ENCODE results near the gene DNAJC18.

The DNAJC18 gene

GRCh38 chr5:139458580-139459407 is 19.5 kb upstream of the DNAJC18 start:
- no peak overlapping the region for H3K4me3 ChIP-seq (ENCODE audit: low read depth in 1 of 2, low read length in 2 of 2)
- H3K27ac ChIP-seq (ENCODE audit: low read depth, low read length), result no peak overlapping the region
- H3K36me3 ChIP-seq (ENCODE audit: insufficient read depth, low read length), result no peaks in the 10 kb centered on the region

GRCh38 chr5:139457653-139458306 is 18.5 kb upstream of the DNAJC18 start:
- Histone ChIP-seq H3K9me3 (ENCODE audit: low read length) (no peaks in the 10 kb centered on the region), H3K36me3 (ENCODE audit: insufficient read depth, low read length) (no peaks in the 10 kb centered on the region), H3K4me3 (ENCODE audit: low read depth in 1 of 2, low read length in 2 of 2) (no peak overlapping the region), H3K27ac (ENCODE audit: low read depth, low read length) (no peak overlapping the region), H3K4me1 (ENCODE audit: insufficient read depth, low read length) (no peaks in the 10 kb centered on the region), H3K27me3 (ENCODE audit: control insufficient read depth in 1 of 2, insufficient read depth in 2 of 2, low read length in 2 of 2) (no peaks in the 10 kb centered on the region), H3K9ac (ENCODE audit: low read length) (no peak overlapping the region)

More at GRCh38 chr5:139458580-139459407, 19.5 kb upstream of the DNAJC18 start:
- H3K9ac ChIP-seq (ENCODE audit: low read length), result no peak overlapping the region
- H3K4me1 ChIP-seq (ENCODE audit: insufficient read depth, low read length), result no peaks in the 10 kb centered on the region
- H3K9me3 ChIP-seq (ENCODE audit: low read length), result no peaks in the 10 kb centered on the region
- H3K27me3 ChIP-seq (ENCODE audit: control insufficient read depth in 1 of 2, insufficient read depth in 2 of 2, low read length in 2 of 2), result no peaks in the 10 kb centered on the region

GRCh38 chr5:139457241-139457640 is 17.9 kb upstream of the DNAJC18 start:
- no peak overlapping the region for H3K27ac ChIP-seq (ENCODE audit: low read depth, low read length)
- no peak overlapping the region for H3K9ac ChIP-seq (ENCODE audit: low read length)
- H3K4me3 ChIP-seq (ENCODE audit: low read depth in 1 of 2, low read length in 2 of 2), result no peak overlapping the region
- H3K36me3 ChIP-seq (ENCODE audit: insufficient read depth, low read length), result no peaks in the 10 kb centered on the region
- H3K4me1 ChIP-seq (ENCODE audit: insufficient read depth, low read length), result no peaks in the 10 kb centered on the region
- H3K9me3 ChIP-seq (ENCODE audit: low read length), result no peaks in the 10 kb centered on the region
- H3K27me3 ChIP-seq (ENCODE audit: control insufficient read depth in 1 of 2, insufficient read depth in 2 of 2, low read length in 2 of 2), result no peaks in the 10 kb centered on the region

- Histone ChIP-seq H3K27me3 (ENCODE audit: control insufficient read depth in 1 of 2, insufficient read depth in 2 of 2, low read length in 2 of 2) (no peaks in the 10 kb centered on the region), H3K27ac (ENCODE audit: low read depth, low read length) (no peak overlapping the region), H3K36me3 (ENCODE audit: insufficient read depth, low read length) (no peaks in the 10 kb centered on the region), H3K4me1 (ENCODE audit: insufficient read depth, low read length) (no peaks in the 10 kb centered on the region), H3K9ac (ENCODE audit: low read length) (no peak overlapping the region), H3K4me3 (ENCODE audit: low read depth in 1 of 2, low read length in 2 of 2) (no peak overlapping the region), H3K9me3 (ENCODE audit: low read length) (no peaks in the 10 kb centered on the region)
Measured at GRCh38 chr5:139456776-139457175, 17.5 kb upstream of the DNAJC18 start.

GRCh38 chr5:139454568-139455290 is 15.4 kb upstream of the DNAJC18 start:
- Histone ChIP-seq H3K4me3 (ENCODE audit: low read depth in 1 of 2, low read length in 2 of 2) (no peak overlapping the region), H3K27ac (ENCODE audit: low read depth, low read length) (no peak overlapping the region), H3K27me3 (ENCODE audit: control insufficient read depth in 1 of 2, insufficient read depth in 2 of 2, low read length in 2 of 2) (no peaks in the 10 kb centered on the region)

GRCh38 chr5:139453683-139454567 is 14.6 kb upstream of the DNAJC18 start:
- Histone ChIP-seq H3K9me3 (ENCODE audit: low read length) (no peaks in the 10 kb centered on the region), H3K36me3 (ENCODE audit: insufficient read depth, low read length) (no peaks in the 10 kb centered on the region), H3K4me1 (ENCODE audit: insufficient read depth, low read length) (no peaks in the 10 kb centered on the region), H3K27me3 (ENCODE audit: control insufficient read depth in 1 of 2, insufficient read depth in 2 of 2, low read length in 2 of 2) (no peaks in the 10 kb centered on the region), H3K4me3 (ENCODE audit: low read depth in 1 of 2, low read length in 2 of 2) (no peak overlapping the region), H3K27ac (ENCODE audit: low read depth, low read length) (no peak overlapping the region), H3K9ac (ENCODE audit: low read length) (no peak overlapping the region)

More at GRCh38 chr5:139454568-139455290, 15.4 kb upstream of the DNAJC18 start:
- Histone ChIP-seq H3K9ac (ENCODE audit: low read length) (no peak overlapping the region), H3K4me1 (ENCODE audit: insufficient read depth, low read length) (no peaks in the 10 kb centered on the region), H3K9me3 (ENCODE audit: low read length) (no peaks in the 10 kb centered on the region), H3K36me3 (ENCODE audit: insufficient read depth, low read length) (no peaks in the 10 kb centered on the region)

GRCh38 chr5:139451878-139452660 is 12.7 kb upstream of the DNAJC18 start:
- Histone ChIP-seq H3K36me3 (ENCODE audit: insufficient read depth, low read length) (no peaks in the 10 kb centered on the region), H3K27me3 (ENCODE audit: control insufficient read depth in 1 of 2, insufficient read depth in 2 of 2, low read length in 2 of 2) (no peaks in the 10 kb centered on the region), H3K4me3 (ENCODE audit: low read depth in 1 of 2, low read length in 2 of 2) (no peak overlapping the region), H3K9ac (ENCODE audit: low read length) (no peak overlapping the region), H3K27ac (ENCODE audit: low read depth, low read length) (no peak overlapping the region), H3K4me1 (ENCODE audit: insufficient read depth, low read length) (no peaks in the 10 kb centered on the region), H3K9me3 (ENCODE audit: low read length) (no peaks in the 10 kb centered on the region)

- no peaks in the 10 kb centered on the region for H3K4me1 ChIP-seq (ENCODE audit: insufficient read depth, low read length)
- no peak overlapping the region for H3K27ac ChIP-seq (ENCODE audit: low read depth, low read length)
- no peaks in the 10 kb centered on the region for H3K27me3 ChIP-seq (ENCODE audit: control insufficient read depth in 1 of 2, insufficient read depth in 2 of 2, low read length in 2 of 2)
- no peak overlapping the region for H3K9ac ChIP-seq (ENCODE audit: low read length)
- no peak overlapping the region for H3K4me3 ChIP-seq (ENCODE audit: low read depth in 1 of 2, low read length in 2 of 2)
- H3K36me3 ChIP-seq (ENCODE audit: insufficient read depth, low read length), result no peaks in the 10 kb centered on the region
- no peaks in the 10 kb centered on the region for H3K9me3 ChIP-seq (ENCODE audit: low read length)
Measured at GRCh38 chr5:139451176-139451575, 11.9 kb upstream of the DNAJC18 start.

GRCh38 chr5:139446956-139447779 is 7.8 kb upstream of the DNAJC18 start:
- H3K9ac ChIP-seq (ENCODE audit: low read length), result no peak overlapping the region
- H3K36me3 ChIP-seq (ENCODE audit: insufficient read depth, low read length), result no peaks in the 10 kb centered on the region
- no peak overlapping the region for H3K4me3 ChIP-seq (ENCODE audit: low read depth in 1 of 2, low read length in 2 of 2)
- H3K9me3 ChIP-seq (ENCODE audit: low read length), result no peaks in the 10 kb centered on the region
- H3K27ac ChIP-seq (ENCODE audit: low read depth, low read length), result no peak overlapping the region
- H3K27me3 ChIP-seq (ENCODE audit: control insufficient read depth in 1 of 2, insufficient read depth in 2 of 2, low read length in 2 of 2), result no peaks in the 10 kb centered on the region
- no peaks in the 10 kb centered on the region for H3K4me1 ChIP-seq (ENCODE audit: insufficient read depth, low read length)
